Activated naive CD8-positive, alpha-beta T cell treated with anti-CD3 and anti-CD28 coated beads for 36 hours (primary cell): ENCODE data around the gene UNC5B. TPM values are rescaled to one million over a fixed set of nuclear protein-coding genes. Genes with fewer than 3 reads are reported as not detected.

Source experiments
- DNase-seq: peaks from one replicate; pipeline ENCODE4 v3.0.0; 2021
- H3K27ac Mint-ChIP-seq: one replicate; pipeline ENCODE4 v1.8.0; 2022; ENCODE audit warnings: mild to moderate bottlenecking, moderate library complexity, mixed read lengths
- H3K27me3 Mint-ChIP-seq: one replicate; pipeline ENCODE4 v1.8.0; 2022; ENCODE audit warnings: mild to moderate bottlenecking, mixed read lengths
- H3K36me3 Mint-ChIP-seq: one replicate; pipeline ENCODE4 v1.8.0; 2021; ENCODE audit warnings: mild to moderate bottlenecking, mixed read lengths
- H3K4me1 Mint-ChIP-seq: one replicate; pipeline ENCODE4 v1.8.0; 2021; ENCODE audit warnings: mixed read lengths
- H3K4me3 Mint-ChIP-seq: one replicate; pipeline ENCODE4 v1.8.0; 2022; ENCODE audit warnings: mild to moderate bottlenecking, moderate library complexity, mixed read lengths
- H3K9me3 Mint-ChIP-seq: one replicate; pipeline ENCODE4 v1.8.0; 2022; ENCODE audit warnings: mixed read lengths
- total RNA-seq, 2 experiments: library from RNA; stranded (reverse); gene quantifications; one replicate each; pipeline ENCODE4 v1.2.3, GENCODE V29; 2021

Gene UNC5B
- total RNA-seq, 2 experiments from 2014 or later, result 0.04 TPM; not detected in 1

GRCh38 chr10:71228875-71229675, 16.7 kb downstream of the UNC5B start:
- Mint-ChIP-seq H3K27ac (no peak overlapping the region), H3K9me3 (no peaks in the 10 kb centered on the region), H3K4me3 (no peak overlapping the region), H3K36me3 (no peaks in the 10 kb centered on the region), H3K27me3 (peaks cover 5% of the 10 kb centered on the region), H3K4me1 (no peaks in the 10 kb centered on the region)
- DNase-seq, result no peak

GRCh38 chr10:71229726-71230655, 17.6 kb downstream of the UNC5B start:
- no peak for DNase-seq
- Mint-ChIP-seq H3K36me3 (no peaks in the 10 kb centered on the region), H3K27me3 (peaks cover 5% of the 10 kb centered on the region), H3K27ac (no peak overlapping the region), H3K4me3 (no peak overlapping the region), H3K4me1 (no peaks in the 10 kb centered on the region), H3K9me3 (no peaks in the 10 kb centered on the region)

- DNase-seq, result no peak
- Mint-ChIP-seq H3K4me1 (no peaks in the 10 kb centered on the region), H3K27me3 (peaks cover 1% of the 10 kb centered on the region), H3K27ac (no peak overlapping the region), H3K36me3 (no peaks in the 10 kb centered on the region), H3K9me3 (no peaks in the 10 kb centered on the region), H3K4me3 (no peak overlapping the region)
Observed at GRCh38 chr10:71230656-71231025, 18.3 kb downstream of the UNC5B start.

- no peak overlapping the region for H3K4me3 Mint-ChIP-seq
- H3K27ac Mint-ChIP-seq, result no peak overlapping the region
- no peaks in the 10 kb centered on the region for H3K4me1 Mint-ChIP-seq
- no peak for DNase-seq
- H3K36me3 Mint-ChIP-seq, result no peaks in the 10 kb centered on the region
- no peaks in the 10 kb centered on the region for H3K9me3 Mint-ChIP-seq
- no peaks in the 10 kb centered on the region for H3K27me3 Mint-ChIP-seq
Observed at GRCh38 chr10:71231206-71231605, 18.8 kb downstream of the UNC5B start.

- H3K27me3 Mint-ChIP-seq, result no peaks in the 10 kb centered on the region
- H3K4me3 Mint-ChIP-seq, result no peak overlapping the region
- H3K9me3 Mint-ChIP-seq, result no peaks in the 10 kb centered on the region
- no peak overlapping the region for H3K27ac Mint-ChIP-seq
- H3K4me1 Mint-ChIP-seq, result no peaks in the 10 kb centered on the region
- DNase-seq, result no peak
- H3K36me3 Mint-ChIP-seq, result no peaks in the 10 kb centered on the region
Observed at GRCh38 chr10:71232089-71232998, 20.0 kb downstream of the UNC5B start.

- Mint-ChIP-seq H3K27ac (no peak overlapping the region), H3K27me3 (no peaks in the 10 kb centered on the region), H3K9me3 (no peaks in the 10 kb centered on the region), H3K4me3 (no peak overlapping the region), H3K36me3 (no peaks in the 10 kb centered on the region), H3K4me1 (no peaks in the 10 kb centered on the region)
- DNase-seq, result no peak
Observed at GRCh38 chr10:71233482-71233892, 21.1 kb downstream of the UNC5B start.

- Mint-ChIP-seq H3K36me3 (no peaks in the 10 kb centered on the region), H3K4me3 (no peak overlapping the region), H3K27me3 (no peaks in the 10 kb centered on the region), H3K9me3 (no peaks in the 10 kb centered on the region), H3K27ac (no peak overlapping the region), H3K4me1 (no peaks in the 10 kb centered on the region)
- no peak for DNase-seq
Observed at GRCh38 chr10:71234004-71234894, 21.9 kb downstream of the UNC5B start.

GRCh38 chr10:71234970-71235685, 22.8 kb downstream of the UNC5B start:
- H3K4me3 Mint-ChIP-seq, result no peak overlapping the region
- DNase-seq, result no peak
- H3K9me3 Mint-ChIP-seq, result no peaks in the 10 kb centered on the region
- no peaks in the 10 kb centered on the region for H3K36me3 Mint-ChIP-seq
- no peaks in the 10 kb centered on the region for H3K4me1 Mint-ChIP-seq
- no peak overlapping the region for H3K27ac Mint-ChIP-seq
- H3K27me3 Mint-ChIP-seq, result no peaks in the 10 kb centered on the region

- H3K27ac Mint-ChIP-seq, result no peak overlapping the region
- no peak overlapping the region for H3K4me3 Mint-ChIP-seq
- H3K36me3 Mint-ChIP-seq, result no peaks in the 10 kb centered on the region
- no peak for DNase-seq
- no peaks in the 10 kb centered on the region for H3K4me1 Mint-ChIP-seq
- no peaks in the 10 kb centered on the region for H3K9me3 Mint-ChIP-seq
- no peaks in the 10 kb centered on the region for H3K27me3 Mint-ChIP-seq
Observed at GRCh38 chr10:71235808-71236207, 23.4 kb downstream of the UNC5B start.

GRCh38 chr10:71236286-71236685, 23.9 kb downstream of the UNC5B start:
- no peaks in the 10 kb centered on the region for H3K9me3 Mint-ChIP-seq
- no peak overlapping the region for H3K4me3 Mint-ChIP-seq
- no peak for DNase-seq
- no peak overlapping the region for H3K27ac Mint-ChIP-seq
- H3K4me1 Mint-ChIP-seq, result no peaks in the 10 kb centered on the region
- H3K36me3 Mint-ChIP-seq, result no peaks in the 10 kb centered on the region
- H3K27me3 Mint-ChIP-seq, result no peaks in the 10 kb centered on the region

GRCh38 chr10:71236822-71237682, 24.7 kb downstream of the UNC5B start:
- no peak for DNase-seq
- Mint-ChIP-seq H3K36me3 (no peaks in the 10 kb centered on the region), H3K9me3 (no peaks in the 10 kb centered on the region), H3K27me3 (no peaks in the 10 kb centered on the region), H3K27ac (no peak overlapping the region), H3K4me3 (no peak overlapping the region), H3K4me1 (no peaks in the 10 kb centered on the region)

- H3K27ac Mint-ChIP-seq, result no peak overlapping the region
- H3K36me3 Mint-ChIP-seq, result no peaks in the 10 kb centered on the region
Observed at GRCh38 chr10:71237843-71238623, 25.7 kb downstream of the UNC5B start.

More at GRCh38 chr10:71237843-71238623, 25.7 kb downstream of the UNC5B start:
- H3K4me1 Mint-ChIP-seq, result no peaks in the 10 kb centered on the region
- no peak for DNase-seq
- no peaks in the 10 kb centered on the region for H3K9me3 Mint-ChIP-seq
- no peaks in the 10 kb centered on the region for H3K27me3 Mint-ChIP-seq
- H3K4me3 Mint-ChIP-seq, result no peak overlapping the region
